Gastrocnemius medialis (tissue), 4 donors: ENCODE data around the gene TSPAN14. TPM values are rescaled to one million over a fixed set of nuclear protein-coding genes. Genes with fewer than 3 reads are reported as not detected.

Experiments used
- ATAC-seq, 2 donors: fragments of 150-250 bp; one replicate each; pipeline ENCODE4 v1.9.1; 2016
- DNase-seq, 2 donors: peaks; one replicate each; pipeline ENCODE4 v3.0.0-alpha.2; 2019
- H3K27ac ChIP-seq, 4 donors: fragments of 200-600 bp; sonication (generic); 1 replicate in 1 of 4; 2 replicates in 3 of 4; pipeline ENCODE4 v1.5.1; 2016 to 2018; ENCODE audit warnings: mild to moderate bottlenecking in 2 of 4, moderate library complexity in 1 of 4
- H3K27me3 ChIP-seq, 3 donors: fragments of 200-600 bp; sonication (generic) in 2 of 3; 1 replicate in 1 of 3; 2 replicates in 2 of 3; pipeline versions ENCODE4 v1.5.1 to v1.6.0; 2016 to 2019; ENCODE audit warnings: mild to moderate bottlenecking in 1 of 3, moderate library complexity in 1 of 3
- H3K36me3 ChIP-seq, 2 donors: fragments of 200-600 bp; sonication (generic) in 1 of 2; one replicate each; pipeline ENCODE4 v1.5.1; 2017 to 2018
- H3K4me1 ChIP-seq, 2 donors: fragments of 200-600 bp; sonication (generic) in 1 of 2; one replicate each; pipeline ENCODE4 v1.5.1; 2016 to 2017; ENCODE audit warnings: mild to moderate bottlenecking in 2 of 2
- H3K4me3 ChIP-seq, 4 donors: fragments of 200-600 bp; sonication (generic) in 3 of 4; 1 replicate in 1 of 4; 2 replicates in 3 of 4; pipeline ENCODE4 v1.5.1; 2016 to 2019; ENCODE audit warnings: mild to moderate bottlenecking in 2 of 4
- H3K9me3 ChIP-seq, 3 donors: fragments of 200-600 bp; sonication (generic) in 2 of 3; 1 replicate in 1 of 3; 2 replicates in 2 of 3; pipeline ENCODE4 v1.5.1; 2016 to 2019
- POLR2A ChIP-seq, 2 donors: fragments of 450-650 bp; IDR thresholded peaks; one replicate each; pipeline ENCODE4 v1.6.1; 2017; ENCODE audit warnings: antibody characterized with exemption in 2 of 2, mild to moderate bottlenecking in 2 of 2, moderate library complexity in 2 of 2
- in situ Hi-C, 4 donors: fragments of 200-750 bp; cut with MboI; loops; one replicate each; pipeline versions ENCODE4 v1.15.0 to v1.8.0; 2017; ENCODE audit warnings: low sequenced_read_pairs in 4 of 4
- intact Hi-C: fragments of 100-400 bp; cut with DNase I; formaldehyde crosslinking; loops from one replicate; pipeline ENCODE4 v1.15.1; 2023; ENCODE audit warnings: low total_unique reads
- total RNA-seq, 4 donors: library from RNA; depleted of rRNA; stranded (reverse); fragments of >200 nt; gene quantifications; one replicate each; pipeline versions ENCODE4 v1.1.0 to v1.2.3, GENCODE V29; 2016
- TF ChIP-seq, protein P1 (sequence below), 5 experiments: fragments of 450-650 bp in 3 of 5; fragments of 200-600 bp in 2 of 5; sonication (generic) in 2 of 5; IDR thresholded peaks in 4 of 5; conservative IDR thresholded peaks in 1 of 5; 1 replicate in 4 of 5; 2 replicates in 1 of 5; pipeline ENCODE4 v1.5.1; 2016 to 2019; ENCODE audit warnings: antibody characterized with exemption in 5 of 5, mild to moderate bottlenecking in 3 of 5, moderate library complexity in 3 of 5

TSPAN14 gene
- total RNA-seq, 4 donors from 2014 or later = 22.6 to 29.3 (median 26.9) TPM

DNA sequence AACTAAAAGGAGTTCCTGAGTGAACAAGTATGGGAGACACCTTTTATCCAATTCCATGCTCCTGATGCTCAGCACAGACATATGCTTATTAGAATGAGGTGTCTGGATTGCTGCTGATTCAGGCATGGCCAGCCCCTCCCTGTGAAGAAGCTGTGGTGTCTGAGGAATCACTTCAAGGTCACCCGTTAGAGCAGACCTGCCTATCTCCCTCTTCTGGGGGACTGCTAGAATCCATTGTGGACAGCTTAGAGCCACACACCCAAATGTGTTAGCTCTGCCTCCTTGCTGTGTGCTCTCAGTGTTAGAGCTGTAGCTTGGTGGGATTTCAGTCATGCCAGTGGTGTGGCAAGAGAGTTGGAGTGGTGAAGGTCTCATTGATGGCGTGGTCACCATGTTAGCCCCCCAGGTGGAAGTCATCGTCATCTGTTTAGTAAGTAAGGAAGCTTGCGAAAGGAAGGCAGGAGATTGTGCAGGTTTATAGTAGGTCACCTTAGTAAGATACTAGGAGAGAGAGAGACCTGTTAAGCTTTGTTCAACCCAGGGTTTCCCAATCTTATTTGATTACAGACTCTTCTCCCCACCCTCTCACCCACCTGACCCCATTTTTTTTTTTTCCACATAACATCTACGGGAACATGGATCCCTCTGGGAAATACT is 32.9 kb upstream of the TSPAN14 start:
- H3K4me1 ChIP-seq = peaks cover 8 to 14% of the 10 kb centered on the region in 2 donors
- TF ChIP-seq, protein P1, sequence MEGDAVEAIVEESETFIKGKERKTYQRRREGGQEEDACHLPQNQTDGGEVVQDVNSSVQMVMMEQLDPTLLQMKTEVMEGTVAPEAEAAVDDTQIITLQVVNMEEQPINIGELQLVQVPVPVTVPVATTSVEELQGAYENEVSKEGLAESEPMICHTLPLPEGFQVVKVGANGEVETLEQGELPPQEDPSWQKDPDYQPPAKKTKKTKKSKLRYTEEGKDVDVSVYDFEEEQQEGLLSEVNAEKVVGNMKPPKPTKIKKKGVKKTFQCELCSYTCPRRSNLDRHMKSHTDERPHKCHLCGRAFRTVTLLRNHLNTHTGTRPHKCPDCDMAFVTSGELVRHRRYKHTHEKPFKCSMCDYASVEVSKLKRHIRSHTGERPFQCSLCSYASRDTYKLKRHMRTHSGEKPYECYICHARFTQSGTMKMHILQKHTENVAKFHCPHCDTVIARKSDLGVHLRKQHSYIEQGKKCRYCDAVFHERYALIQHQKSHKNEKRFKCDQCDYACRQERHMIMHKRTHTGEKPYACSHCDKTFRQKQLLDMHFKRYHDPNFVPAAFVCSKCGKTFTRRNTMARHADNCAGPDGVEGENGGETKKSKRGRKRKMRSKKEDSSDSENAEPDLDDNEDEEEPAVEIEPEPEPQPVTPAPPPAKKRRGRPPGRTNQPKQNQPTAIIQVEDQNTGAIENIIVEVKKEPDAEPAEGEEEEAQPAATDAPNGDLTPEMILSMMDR (IDR thresholded peaks at IDR 0.05 in 4 of 5, conservative IDR thresholded peaks at IDR 0.05 in 1 of 5) = no peak
- no peak for TF ChIP-seq POLR2A (IDR thresholded peaks at IDR 0.05)
- H3K9me3 ChIP-seq = no peaks in the 10 kb centered on the region
- H3K27ac ChIP-seq = no peak overlapping the region
- no peak for ATAC-seq
- no peak for DNase-seq
- intact Hi-C loops (no loop called here), in situ Hi-C loops (no loop called here)
- peaks cover 0 to 13% of the 10 kb centered on the region in 2 donors for H3K36me3 ChIP-seq
- no peak overlapping the region for H3K4me3 ChIP-seq
- H3K27me3 ChIP-seq = no peaks in the 10 kb centered on the region

DNA sequence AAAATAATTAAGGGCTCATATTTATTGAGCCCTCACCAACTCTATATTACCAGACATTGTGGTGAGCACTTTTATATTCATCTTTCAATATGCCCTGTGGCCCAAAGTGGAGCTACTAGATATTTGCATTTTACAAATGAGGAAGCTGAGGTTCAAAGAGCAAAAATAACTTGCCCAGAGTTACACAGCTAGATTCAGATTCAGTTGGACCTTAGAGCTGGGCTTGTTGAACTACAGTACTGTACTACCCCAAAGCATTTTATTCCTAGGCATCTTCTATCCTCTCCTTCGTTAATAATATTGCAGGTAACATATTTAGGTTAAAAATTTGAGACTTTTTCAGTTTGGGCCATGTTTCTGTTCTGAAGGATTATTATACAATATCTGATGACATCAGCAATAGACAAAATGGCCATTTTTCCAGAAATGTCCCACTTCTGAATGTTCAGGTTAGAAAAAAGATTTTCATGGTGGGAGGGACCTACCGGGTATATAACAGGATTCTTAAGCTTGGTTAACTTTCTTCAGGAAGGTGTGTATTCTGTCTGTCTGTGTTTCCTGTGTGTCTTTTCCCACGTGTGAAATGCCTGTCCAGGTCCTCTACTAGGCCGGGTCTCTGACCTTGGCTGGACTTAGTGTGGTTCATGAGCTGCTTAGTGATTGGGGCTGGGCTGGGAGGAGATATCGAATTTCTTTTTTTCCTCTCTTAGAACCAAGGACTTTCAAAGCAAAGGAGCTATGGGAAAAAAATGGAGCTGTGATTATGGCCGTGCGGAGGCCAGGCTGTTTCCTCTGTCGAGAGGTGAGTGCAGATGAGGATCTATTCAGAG is 32.2 kb upstream of the TSPAN14 start:
- DNase-seq (no peak), ATAC-seq (no peak)
- Histone ChIP-seq H3K36me3 (peaks cover 0 to 19% of the 10 kb centered on the region in 2 donors), H3K4me3 (no peak overlapping the region), H3K4me1 (peaks cover under 1 to 7% of the 10 kb centered on the region in 2 donors), H3K9me3 (no peaks in the 10 kb centered on the region), H3K27ac (no peak overlapping the region), H3K27me3 (no peaks in the 10 kb centered on the region)
- TF ChIP-seq POLR2A (IDR thresholded peaks at IDR 0.05) = no peak
- TF ChIP-seq, protein P1 (IDR thresholded peaks at IDR 0.05 in 4 of 5, conservative IDR thresholded peaks at IDR 0.05 in 1 of 5) = no peak
- in situ Hi-C loops (no loop called here), intact Hi-C loops (no loop called here)

DNA sequence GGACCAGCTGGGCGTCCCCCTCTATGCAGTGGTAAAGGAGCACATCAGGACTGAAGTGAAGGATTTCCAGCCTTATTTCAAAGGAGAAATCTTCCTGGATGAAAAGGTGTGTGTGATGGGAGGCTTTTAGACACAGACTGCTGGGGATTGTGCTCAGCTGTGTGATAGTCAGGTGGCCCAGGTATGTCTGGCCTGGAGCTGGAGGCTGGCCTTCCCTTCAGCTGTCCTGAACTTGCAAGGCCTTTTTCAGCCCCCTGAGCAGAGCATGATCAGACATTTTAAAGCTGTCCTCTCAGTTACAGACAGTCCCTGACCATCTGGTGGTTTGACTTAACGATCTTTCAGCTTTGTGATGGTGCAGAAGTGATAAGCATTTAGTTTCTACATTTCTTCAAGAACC is 28.2 kb upstream of the TSPAN14 start:
- Histone ChIP-seq H3K4me3 (no peak overlapping the region), H3K9me3 (no peaks in the 10 kb centered on the region), H3K27me3 (no peaks in the 10 kb centered on the region), H3K27ac (no peak overlapping the region), H3K4me1 (peaks cover 0 to 7% of the 10 kb centered on the region in 2 donors), H3K36me3 (peaks cover 0 to 39% of the 10 kb centered on the region in 2 donors)
- TF ChIP-seq, protein P1 (IDR thresholded peaks at IDR 0.05 in 4 of 5, conservative IDR thresholded peaks at IDR 0.05 in 1 of 5) = no peak
- in situ Hi-C loops = no loop called here
- intact Hi-C loops = no loop called here
- DNase-seq (no peak), ATAC-seq (no peak)

DNA sequence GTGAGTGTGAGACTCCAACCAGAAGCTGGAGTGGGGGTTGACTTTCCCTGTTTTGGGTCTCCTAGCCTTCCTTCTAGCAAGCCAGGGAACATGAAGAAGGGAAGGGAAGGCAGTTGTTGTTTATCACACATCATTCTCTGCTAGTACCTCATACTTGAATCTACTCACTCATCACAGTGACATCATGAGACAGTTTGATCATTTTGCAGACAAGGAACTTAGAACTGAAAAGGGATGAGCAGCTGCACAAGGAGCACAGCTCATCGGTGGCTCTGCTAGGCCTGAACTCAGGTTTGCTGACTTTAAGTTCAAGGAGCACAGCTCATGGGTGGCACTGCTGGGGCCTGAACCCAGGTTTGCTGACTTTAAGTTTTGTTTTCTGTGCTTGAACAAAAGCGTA is 26.6 kb upstream of the TSPAN14 start:
- H3K27me3 ChIP-seq = no peaks in the 10 kb centered on the region
- in situ Hi-C loops = no loop called here
- intact Hi-C loops = no loop called here
- no peak overlapping the region for H3K27ac ChIP-seq
- no peaks in the 10 kb centered on the region for H3K4me1 ChIP-seq
- TF ChIP-seq, protein P1 (IDR thresholded peaks at IDR 0.05 in 4 of 5, conservative IDR thresholded peaks at IDR 0.05 in 1 of 5) = no peak
- no peak for TF ChIP-seq POLR2A (IDR thresholded peaks at IDR 0.05)
- ATAC-seq (no peak), DNase-seq (no peak)
- peaks cover 0 to 35% of the 10 kb centered on the region in 2 donors for H3K36me3 ChIP-seq
- no peaks in the 10 kb centered on the region for H3K9me3 ChIP-seq
- H3K4me3 ChIP-seq = no peak overlapping the region
